Measurements from ENCODE around the gene PERCC1.

PERCC1 gene

GRCh38 chr16:1408171-1408837 lies 22.6 kb upstream of the PERCC1 start:
- peak; percentile 86 to 98 (median 96) for DNase-seq (ENCODE audit: low read depth in 2 of 3, low spot score in 2 of 3)

GRCh38 chr16:1412847-1413246 lies 18.0 kb upstream of the PERCC1 start:
- no peak for DNase-seq (ENCODE audit: low read depth in 2 of 3, low spot score in 2 of 3)

- DNase-seq (ENCODE audit: low read depth in 2 of 3, low spot score in 2 of 3): peak; percentile 34 to 49 (median 38)
Measured at GRCh38 chr16:1413684-1414531, 17.0 kb upstream of the PERCC1 start.

- peak; percentile 55 to 74 (median 56) for DNase-seq (ENCODE audit: low read depth in 2 of 3, low spot score in 2 of 3)
Measured at GRCh38 chr16:1414532-1415260, 16.2 kb upstream of the PERCC1 start, which contains the start of gene UNKL. Gene UNKL (minus strand): TSS chr16:1414704. CDS start chr16:1414691, 13 bp downstream.

- no peak for DNase-seq (ENCODE audit: low read depth in 2 of 3, low spot score in 2 of 3)
Measured at GRCh38 chr16:1416521-1416941, 14.3 kb upstream of the PERCC1 start.

- no peak for DNase-seq (ENCODE audit: low read depth in 2 of 3, low spot score in 2 of 3)
Measured at GRCh38 chr16:1420111-1420539, 10.8 kb upstream of the PERCC1 start.

- DNase-seq (ENCODE audit: low read depth in 2 of 3, low spot score in 2 of 3): no peak
Measured at GRCh38 chr16:1422076-1422475, 8.8 kb upstream of the PERCC1 start.

- DNase-seq (ENCODE audit: low read depth in 2 of 3, low spot score in 2 of 3): no peak
Measured at GRCh38 chr16:1424028-1424427, 6.8 kb upstream of the PERCC1 start.

- DNase-seq (ENCODE audit: low read depth in 2 of 3, low spot score in 2 of 3): no peak
Measured at GRCh38 chr16:1425616-1426370, 5.1 kb upstream of the PERCC1 start.

GRCh38 chr16:1426734-1427471 lies 4.0 kb upstream of the PERCC1 start:
- no peak for DNase-seq (ENCODE audit: low read depth in 2 of 3, low spot score in 2 of 3)

GRCh38 chr16:1427473-1428461 lies 3.1 kb upstream of the PERCC1 start:
- no peak for DNase-seq (ENCODE audit: low read depth in 2 of 3, low spot score in 2 of 3)

- peak in 1 of 3 experiments; percentile 36 for DNase-seq (ENCODE audit: low read depth in 2 of 3, low spot score in 2 of 3)
Measured at GRCh38 chr16:1428511-1428910, 2.4 kb upstream of the PERCC1 start.

GRCh38 chr16:1429012-1429411 lies 1.9 kb upstream of the PERCC1 start:
- no peak for DNase-seq (ENCODE audit: low read depth in 2 of 3, low spot score in 2 of 3)

GRCh38 chr16:1429631-1430030 lies 1.2 kb upstream of the PERCC1 start:
- DNase-seq (ENCODE audit: low read depth in 2 of 3, low spot score in 2 of 3): no peak

- no peak for DNase-seq (ENCODE audit: low read depth in 2 of 3, low spot score in 2 of 3)
Measured at GRCh38 chr16:1430214-1430758, 592 bp upstream of the PERCC1 start.

- no peak for DNase-seq (ENCODE audit: low read depth in 2 of 3, low spot score in 2 of 3)
Measured at GRCh38 chr16:1431497-1432270, 806 bp downstream of the PERCC1 start.

- no peak for DNase-seq (ENCODE audit: low read depth in 2 of 3, low spot score in 2 of 3)
Measured at GRCh38 chr16:1432388-1433262, 1.7 kb downstream of the PERCC1 start.
